PC-3 (cell line): ENCODE measurements around the gene RAP1GAP. TPM values are rescaled to one million over a fixed set of nuclear protein-coding genes. Genes with fewer than 3 reads are reported as not detected.

Experiments
- ATAC-seq: fragments of 200-7000 bp; cut with Tn5 transposase; 2 replicates; pipeline ENCODE4 v1.9.1; 2020; ENCODE audit warnings: mild to moderate bottlenecking, moderate library complexity
- BruUV-seq: library from RNA; stranded (reverse); fragments of 400-500 nt; replicated peaks from 2 replicates; lab custom pipeline; 2021; lab: Mats Ljungman, UMichigan
- CTCF ChIA-PET: fragments of 300-600 bp; sonication (Branson Sonifier 250); formaldehyde crosslinking; loops from one replicate; lab custom pipeline; 2022; ENCODE audit warnings: antibody characterized with exemption; lab: Charles Lee
- POLR2A ChIA-PET: fragments of 300-600 bp; sonication (Branson Sonifier 250); formaldehyde crosslinking; loops from one replicate; lab custom pipeline; 2022; ENCODE audit warnings: antibody characterized with exemption; ENCODE audit not compliant: unreplicated experiment; lab: Charles Lee
- DNase-seq: peaks from one replicate; pipeline ENCODE4 v3.0.0-alpha.2; 2015
- H2AFZ ChIP-seq: fragments of 300-600 bp; sonication (generic); 2 replicates; pipeline ENCODE4 v1.6.0; 2016; ENCODE audit warnings: antibody characterized with exemption, low read length
- H3F3A ChIP-seq: fragments of 300-600 bp; sonication (generic); one replicate; pipeline ENCODE4 v1.6.0; 2017; ENCODE audit warnings: antibody characterized with exemption, low read length, control low read depth, mild to moderate bottlenecking; ENCODE audit not compliant: unreplicated experiment
- H3K27ac ChIP-seq: fragments of 300-600 bp; sonication (generic); 2 replicates; pipeline ENCODE4 v1.5.1; 2016; ENCODE audit warnings: mild to moderate bottlenecking, low read length
- H3K27me3 ChIP-seq: fragments of 300-600 bp; sonication (generic); 2 replicates; pipeline ENCODE4 v1.6.1; 2016; ENCODE audit warnings: low read length, mixed read lengths
- H3K36me3 ChIP-seq: fragments of 300-600 bp; sonication (generic); 2 replicates; pipeline ENCODE4 v1.6.1; 2016; ENCODE audit warnings: low read depth, mixed run types, low read length, mixed read lengths
- H3K4me1 ChIP-seq: fragments of 300-600 bp; sonication (generic); 2 replicates; pipeline ENCODE4 v1.5.1; 2016; ENCODE audit warnings: low read length; ENCODE audit not compliant: insufficient read depth
- H3K4me2 ChIP-seq: fragments of 300-600 bp; sonication (generic); 2 replicates; pipeline ENCODE4 v1.6.0; 2016; ENCODE audit warnings: low read length
- H3K4me3 ChIP-seq: fragments of 300-600 bp; sonication (generic); 2 replicates; pipeline ENCODE4 v1.5.1; 2016; ENCODE audit warnings: mild to moderate bottlenecking, low read length, mixed read lengths
- H3K79me2 ChIP-seq: fragments of 300-600 bp; sonication (generic); 2 replicates; pipeline ENCODE4 v1.6.1; 2017; ENCODE audit warnings: low read length, mixed read lengths
- H3K9ac ChIP-seq: fragments of 300-600 bp; sonication (generic); 2 replicates; pipeline ENCODE4 v1.6.0; 2016; ENCODE audit warnings: mild to moderate bottlenecking, low read length
- H3K9me2 ChIP-seq: fragments of 300-600 bp; sonication (generic); replicated peaks from 2 replicates; pipeline ENCODE4 v1.6.1; 2016; ENCODE audit warnings: mixed run types, low read length, mixed read lengths
- H3K9me3 ChIP-seq: fragments of 300-600 bp; sonication (generic); 2 replicates; pipeline ENCODE4 v1.6.1; 2016; ENCODE audit warnings: low read length, mixed read lengths
- H4K20me1 ChIP-seq: fragments of 300-600 bp; sonication (generic); 2 replicates; pipeline ENCODE4 v1.6.1; 2016; ENCODE audit warnings: low read length, mixed read lengths
- EZH2 ChIP-seq: fragments of 300-600 bp; sonication (generic); IDR thresholded peaks from one replicate; pipeline ENCODE4 v1.6.1; 2017; ENCODE audit warnings: antibody characterized with exemption, mild to moderate bottlenecking, low read length; ENCODE audit not compliant: unreplicated experiment
- EZH2phosphoT487 ChIP-seq: fragments of 300-600 bp; sonication (generic); IDR thresholded peaks from 2 replicates; pipeline ENCODE4 v1.6.1; 2018; ENCODE audit warnings: mild to moderate bottlenecking, antibody characterized with exemption, low read length, borderline replicate concordance
- intact Hi-C: fragments of 100-400 bp; cut with micrococcal nuclease; formaldehyde crosslinking; loops from 2 replicates; pipeline ENCODE4 v1.9.0; 2023
- total RNA-seq: library from RNA; depleted of rRNA; stranded (reverse); fragments of >200 nt; gene quantifications from 2 replicates; pipeline ENCODE4 v1.2.3, GENCODE V29; 2014
- TF ChIP-seq, protein P1 (sequence below): fragments of 300-600 bp; sonication (generic); conservative IDR thresholded peaks from 2 replicates; pipeline ENCODE4 v1.5.1; 2017; ENCODE audit warnings: antibody characterized with exemption, low read depth, mild to moderate bottlenecking, low read length

RAP1GAP gene
- total RNA-seq, 1 experiment from 2014 or later, result 12.1 TPM

DNA sequence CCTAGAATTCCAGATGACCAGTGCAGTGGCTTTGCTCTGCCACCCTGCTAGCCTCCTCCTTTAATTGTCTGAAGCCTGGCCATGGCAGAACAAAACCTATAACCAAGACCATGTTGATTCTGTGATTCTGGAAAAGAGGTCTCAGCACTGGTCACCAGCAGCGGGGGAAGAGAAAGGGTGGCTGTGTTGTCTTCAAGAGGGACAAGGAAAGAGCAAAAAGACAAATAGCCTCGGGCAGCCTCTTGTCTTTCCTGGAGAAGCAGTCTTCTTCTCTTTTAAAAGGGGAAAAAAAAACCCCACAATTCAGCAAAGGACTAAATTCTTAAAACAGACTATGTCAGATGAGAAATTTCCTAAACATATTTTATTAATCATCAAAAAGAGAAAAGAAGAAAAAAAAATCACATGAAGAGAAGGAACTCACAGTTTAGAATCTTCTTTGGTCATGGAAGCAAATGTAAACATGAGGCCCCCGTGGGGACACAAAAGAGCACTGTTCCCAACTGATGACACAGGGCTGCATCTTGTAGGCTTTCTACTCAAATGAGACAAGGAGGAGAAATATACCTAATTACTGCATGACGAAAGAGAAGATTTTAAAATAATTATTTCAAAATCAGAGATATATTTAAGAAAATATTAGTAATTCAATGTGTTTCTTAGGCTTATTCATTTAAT lies 36.3 kb upstream of the RAP1GAP start:
- Histone ChIP-seq H3K4me2 (no peak overlapping the region), H3K27me3 (no peaks in the 10 kb centered on the region), H3K9me2 (no peaks in the 10 kb centered on the region), H3K4me3 (no peak overlapping the region), H2AFZ (no peak overlapping the region), H3F3A (no peaks in the 10 kb centered on the region), H3K36me3 (peaks cover 34% of the 10 kb centered on the region), H3K9ac (no peak overlapping the region), H3K9me3 (no peaks in the 10 kb centered on the region), H3K27ac (no peak overlapping the region), H3K4me1 (no peaks in the 10 kb centered on the region), H3K79me2 (no peaks in the 10 kb centered on the region), H4K20me1 (no peaks in the 10 kb centered on the region)
- CTCF ChIA-PET, result no interaction called here
- ATAC-seq (no peak), DNase-seq (no peak)
- POLR2A ChIA-PET, result no interaction called here
- intact Hi-C loops, result no loop called here
- TF ChIP-seq EZH2 (no peak), EZH2phosphoT487 (no peak)
- TF ChIP-seq, protein P1, sequence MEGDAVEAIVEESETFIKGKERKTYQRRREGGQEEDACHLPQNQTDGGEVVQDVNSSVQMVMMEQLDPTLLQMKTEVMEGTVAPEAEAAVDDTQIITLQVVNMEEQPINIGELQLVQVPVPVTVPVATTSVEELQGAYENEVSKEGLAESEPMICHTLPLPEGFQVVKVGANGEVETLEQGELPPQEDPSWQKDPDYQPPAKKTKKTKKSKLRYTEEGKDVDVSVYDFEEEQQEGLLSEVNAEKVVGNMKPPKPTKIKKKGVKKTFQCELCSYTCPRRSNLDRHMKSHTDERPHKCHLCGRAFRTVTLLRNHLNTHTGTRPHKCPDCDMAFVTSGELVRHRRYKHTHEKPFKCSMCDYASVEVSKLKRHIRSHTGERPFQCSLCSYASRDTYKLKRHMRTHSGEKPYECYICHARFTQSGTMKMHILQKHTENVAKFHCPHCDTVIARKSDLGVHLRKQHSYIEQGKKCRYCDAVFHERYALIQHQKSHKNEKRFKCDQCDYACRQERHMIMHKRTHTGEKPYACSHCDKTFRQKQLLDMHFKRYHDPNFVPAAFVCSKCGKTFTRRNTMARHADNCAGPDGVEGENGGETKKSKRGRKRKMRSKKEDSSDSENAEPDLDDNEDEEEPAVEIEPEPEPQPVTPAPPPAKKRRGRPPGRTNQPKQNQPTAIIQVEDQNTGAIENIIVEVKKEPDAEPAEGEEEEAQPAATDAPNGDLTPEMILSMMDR, result no peak
- no TSS peak for BruUV-seq

DNA sequence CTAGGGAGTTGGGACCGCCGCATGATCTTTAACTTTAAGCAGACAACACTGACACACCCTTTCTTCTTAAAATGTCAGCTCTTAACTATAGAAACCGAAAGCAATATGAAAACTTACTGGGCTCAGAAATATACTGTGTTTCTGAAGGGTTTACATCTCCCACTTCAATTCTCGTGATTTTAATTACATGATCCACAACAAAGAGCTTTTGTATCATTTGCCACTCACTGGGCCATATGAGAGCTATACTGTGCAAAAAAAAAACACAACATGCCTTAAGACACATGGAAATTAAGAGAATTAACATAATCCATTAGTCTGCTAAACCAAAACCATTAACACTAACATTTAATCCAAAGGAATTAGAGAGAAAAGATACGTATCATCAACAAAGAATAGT lies 35.0 kb upstream of the RAP1GAP start:
- no TSS peak for BruUV-seq
- TF ChIP-seq EZH2phosphoT487 (no peak), EZH2 (no peak)
- TF ChIP-seq, protein P1, result no peak
- Histone ChIP-seq H3K9me3 (no peaks in the 10 kb centered on the region), H3K4me1 (no peaks in the 10 kb centered on the region), H3F3A (no peaks in the 10 kb centered on the region), H3K9ac (no peak overlapping the region), H3K27ac (no peak overlapping the region), H4K20me1 (no peaks in the 10 kb centered on the region), H3K4me3 (no peak overlapping the region), H3K9me2 (no peaks in the 10 kb centered on the region), H3K4me2 (no peak overlapping the region), H3K36me3 (peaks cover 39% of the 10 kb centered on the region), H3K79me2 (no peaks in the 10 kb centered on the region), H2AFZ (no peak overlapping the region), H3K27me3 (no peaks in the 10 kb centered on the region)
- CTCF ChIA-PET, result no interaction called here
- no peak for ATAC-seq
- no peak for DNase-seq
- intact Hi-C loops, result no loop called here
- POLR2A ChIA-PET, result no interaction called here

DNA sequence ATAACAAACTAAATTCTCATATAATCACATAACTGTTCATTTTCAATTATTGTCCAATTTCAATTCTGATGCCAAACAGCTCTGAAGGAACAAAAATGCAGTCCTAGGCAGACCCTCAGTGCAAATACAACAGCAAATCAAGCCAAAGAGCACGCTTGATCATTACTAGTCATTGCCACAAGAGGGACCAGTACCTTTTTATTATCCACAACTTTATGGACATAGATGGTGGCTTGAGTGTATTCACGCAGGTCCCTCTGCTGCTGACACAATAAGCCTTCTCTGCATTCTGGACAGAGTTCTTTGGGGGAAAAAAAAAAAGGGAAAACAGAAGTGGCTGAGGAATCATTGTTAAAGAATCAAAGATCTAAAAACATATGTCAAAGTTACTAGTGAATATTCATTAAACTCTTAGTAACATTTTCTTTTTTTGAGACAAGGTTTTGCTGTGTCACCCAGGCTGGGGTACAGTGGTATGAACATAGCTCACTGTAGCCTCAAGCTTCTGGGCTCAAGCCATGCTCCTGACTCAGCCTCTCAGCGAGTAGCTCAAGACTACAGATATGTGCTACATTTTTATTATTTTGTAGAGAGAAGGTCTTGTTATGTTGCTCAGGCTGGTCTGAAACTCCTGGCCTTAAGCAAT lies 34.3 kb upstream of the RAP1GAP start:
- TF ChIP-seq, protein P1, result peak; percentile 73
- no peak for TF ChIP-seq EZH2
- ChIA-PET POLR2A (no interaction called here), CTCF (no interaction called here)

More for the DNA sequence above, 34.3 kb upstream of the RAP1GAP start:
- intact Hi-C loops, result no loop called here
- Histone ChIP-seq H3K4me3 (no peak overlapping the region), H4K20me1 (no peaks in the 10 kb centered on the region), H3F3A (no peaks in the 10 kb centered on the region), H3K9me3 (no peaks in the 10 kb centered on the region), H3K9ac (no peak overlapping the region), H2AFZ (no peak overlapping the region), H3K4me2 (no peak overlapping the region), H3K27ac (peak overlapping the region; percentile 10; the same call in 1 of the 2 replicates), H3K36me3 (peaks cover 39% of the 10 kb centered on the region), H3K9me2 (no peaks in the 10 kb centered on the region), H3K79me2 (no peaks in the 10 kb centered on the region), H3K4me1 (no peaks in the 10 kb centered on the region), H3K27me3 (no peaks in the 10 kb centered on the region)
- no TSS peak for BruUV-seq
- peak; percentile 57 for ATAC-seq
- DNase-seq, result peak; percentile 45
